Astrocyte of the spinal cord (primary cell): ENCODE data around the gene HOXD12.

Source experiments
- DNase-seq: peaks from one replicate; pipeline ENCODE4 v3.0.0; 2011; ENCODE audit warnings: low read depth, low spot score
- H3K4me3 ChIP-seq: 2 replicates; pipeline ENCODE4 v1.5.1; 2011; ENCODE audit warnings: low read depth, mild to moderate bottlenecking, low read length, moderate library complexity
- in situ Hi-C: cut with HindIII; loops from 2 replicates; pipeline ENCODE4 v1.10.0; 2017; ENCODE audit warnings: low sequenced_read_pairs
- TF ChIP-seq, protein P1 (sequence below): IDR thresholded peaks from 2 replicates; pipeline ENCODE4 v1.5.1; 2012; ENCODE audit warnings: low read depth, mild to moderate bottlenecking, low read length, inconsistent platforms

HOXD12 gene

DNA sequence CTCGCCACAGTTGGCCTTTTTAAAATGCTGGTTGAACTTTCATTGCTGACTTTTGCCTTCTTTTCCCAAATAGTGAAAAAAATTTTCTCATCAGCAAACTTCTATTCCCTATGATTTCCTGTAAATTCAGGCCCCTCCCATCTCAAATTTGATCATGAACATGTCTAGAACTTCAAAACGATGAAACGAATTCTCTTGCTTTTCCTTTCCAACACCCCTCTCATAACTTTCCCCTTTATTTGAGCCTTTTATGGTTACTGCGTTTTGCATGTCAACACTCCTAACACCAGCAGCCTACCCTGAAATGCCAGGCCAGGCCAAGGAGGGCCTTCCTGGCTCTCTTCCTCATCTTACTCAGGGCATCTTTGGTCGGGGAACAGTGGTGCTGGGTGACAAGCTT is 8.7 kb upstream of the HOXD12 start:
- DNase-seq, result no peak
- TF ChIP-seq, protein P1, sequence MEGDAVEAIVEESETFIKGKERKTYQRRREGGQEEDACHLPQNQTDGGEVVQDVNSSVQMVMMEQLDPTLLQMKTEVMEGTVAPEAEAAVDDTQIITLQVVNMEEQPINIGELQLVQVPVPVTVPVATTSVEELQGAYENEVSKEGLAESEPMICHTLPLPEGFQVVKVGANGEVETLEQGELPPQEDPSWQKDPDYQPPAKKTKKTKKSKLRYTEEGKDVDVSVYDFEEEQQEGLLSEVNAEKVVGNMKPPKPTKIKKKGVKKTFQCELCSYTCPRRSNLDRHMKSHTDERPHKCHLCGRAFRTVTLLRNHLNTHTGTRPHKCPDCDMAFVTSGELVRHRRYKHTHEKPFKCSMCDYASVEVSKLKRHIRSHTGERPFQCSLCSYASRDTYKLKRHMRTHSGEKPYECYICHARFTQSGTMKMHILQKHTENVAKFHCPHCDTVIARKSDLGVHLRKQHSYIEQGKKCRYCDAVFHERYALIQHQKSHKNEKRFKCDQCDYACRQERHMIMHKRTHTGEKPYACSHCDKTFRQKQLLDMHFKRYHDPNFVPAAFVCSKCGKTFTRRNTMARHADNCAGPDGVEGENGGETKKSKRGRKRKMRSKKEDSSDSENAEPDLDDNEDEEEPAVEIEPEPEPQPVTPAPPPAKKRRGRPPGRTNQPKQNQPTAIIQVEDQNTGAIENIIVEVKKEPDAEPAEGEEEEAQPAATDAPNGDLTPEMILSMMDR, result no peak
- in situ Hi-C loops, result no loop called here
- H3K4me3 ChIP-seq, result no peak overlapping the region

DNA sequence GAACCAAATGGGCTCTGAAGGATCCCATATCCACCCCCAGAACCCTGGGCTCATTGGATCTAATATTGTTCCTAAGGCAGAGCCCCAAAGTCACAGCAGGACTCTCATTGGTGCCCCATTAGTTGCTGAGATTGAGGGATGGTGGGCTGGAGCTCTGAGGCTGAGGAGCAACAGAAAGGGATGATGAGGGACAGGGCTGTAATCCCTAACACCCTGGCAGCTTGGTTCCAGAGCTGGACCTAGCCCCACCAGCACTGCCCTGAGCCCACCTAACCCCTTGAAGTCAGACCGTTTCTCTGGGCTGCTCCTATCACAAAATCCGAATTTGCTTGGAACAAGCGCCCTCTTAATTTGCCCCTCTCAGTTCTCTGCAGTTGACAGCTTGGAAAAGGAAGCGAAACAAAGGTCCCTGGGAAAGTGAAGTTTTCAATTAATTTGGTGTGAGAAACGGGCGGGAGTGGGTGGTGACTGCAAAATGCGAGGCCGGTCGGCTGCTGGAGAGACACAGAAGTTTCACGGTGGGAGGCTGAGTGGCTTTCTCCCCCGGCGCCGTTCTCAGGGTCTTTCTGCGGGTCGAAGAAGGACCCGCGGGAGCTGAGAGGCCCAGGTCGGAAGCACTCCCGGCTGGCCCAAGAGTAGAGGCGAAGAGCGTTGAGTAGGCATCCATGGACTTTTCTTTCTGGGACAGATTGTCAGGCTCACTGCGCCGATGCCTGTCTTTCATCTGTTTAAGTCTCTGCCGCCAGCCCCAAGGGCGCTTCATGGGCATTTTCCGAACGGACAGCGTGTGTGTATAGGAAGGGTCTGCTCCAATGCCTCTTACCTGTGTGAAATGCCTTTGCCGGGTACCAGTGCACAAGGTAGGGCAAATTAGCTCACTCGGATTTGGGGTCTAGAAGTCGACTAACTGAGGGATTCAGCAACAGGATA is 8.0 kb upstream of the HOXD12 start:
- H3K4me3 ChIP-seq, result no peak overlapping the region
- in situ Hi-C loops, result no loop called here
- DNase-seq, result no peak
- TF ChIP-seq, protein P1, result no peak

DNA sequence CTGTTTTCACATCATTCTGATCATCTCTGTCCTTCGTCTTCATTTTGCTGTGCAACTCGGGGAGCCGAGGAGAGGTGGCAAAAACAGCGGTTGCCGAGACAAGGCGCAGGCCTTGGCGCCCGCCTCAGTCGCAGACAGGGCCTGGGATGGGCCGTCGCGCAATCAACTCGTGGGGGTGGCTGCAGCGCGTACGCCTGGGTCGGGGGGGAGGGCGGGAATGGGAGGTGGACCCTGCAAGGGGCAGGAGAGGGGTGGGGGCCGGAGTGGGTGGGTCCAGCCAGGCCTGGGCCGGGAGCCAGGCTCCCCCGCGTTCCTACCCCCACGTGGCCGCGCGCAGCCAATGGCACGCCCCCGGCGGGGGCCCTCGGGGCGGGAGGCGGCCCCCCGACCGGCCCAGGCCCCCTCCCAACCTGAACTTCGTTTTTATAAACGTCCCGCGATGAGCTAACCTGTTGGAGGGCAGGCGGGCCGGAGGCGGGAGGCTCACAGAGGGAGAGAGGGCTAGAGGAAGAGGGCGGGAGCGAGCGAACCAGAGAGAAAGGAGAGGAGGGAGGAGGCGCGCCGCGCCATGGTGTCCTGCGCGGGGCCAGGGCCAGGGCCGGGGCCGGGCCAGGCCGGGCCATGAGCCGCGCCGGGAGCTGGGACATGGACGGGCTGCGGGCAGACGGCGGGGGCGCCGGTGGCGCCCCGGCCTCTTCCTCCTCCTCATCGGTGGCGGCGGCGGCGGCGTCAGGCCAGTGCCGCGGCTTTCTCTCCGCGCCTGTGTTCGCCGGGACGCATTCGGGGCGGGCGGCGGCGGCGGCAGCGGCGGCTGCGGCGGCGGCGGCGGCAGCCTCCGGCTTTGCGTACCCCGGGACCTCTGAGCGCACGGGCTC is 7.1 kb upstream of the HOXD12 start, which contains the start of gene HOXD13:
Gene HOXD13 (plus strand): TSS at position 452 of the 875 bp plus-strand sequence. CDS start 170 bp downstream, at position 622.
- no peak within 1 kb of the TSS for H3K4me3 ChIP-seq
- TF ChIP-seq, protein P1, result no peak
- in situ Hi-C loops, result no loop called here
- no peak for DNase-seq

GRCh38 chr2:176093145-176093897 is 6.3 kb upstream of the HOXD12 start:
- in situ Hi-C loops, result no loop called here

DNA sequence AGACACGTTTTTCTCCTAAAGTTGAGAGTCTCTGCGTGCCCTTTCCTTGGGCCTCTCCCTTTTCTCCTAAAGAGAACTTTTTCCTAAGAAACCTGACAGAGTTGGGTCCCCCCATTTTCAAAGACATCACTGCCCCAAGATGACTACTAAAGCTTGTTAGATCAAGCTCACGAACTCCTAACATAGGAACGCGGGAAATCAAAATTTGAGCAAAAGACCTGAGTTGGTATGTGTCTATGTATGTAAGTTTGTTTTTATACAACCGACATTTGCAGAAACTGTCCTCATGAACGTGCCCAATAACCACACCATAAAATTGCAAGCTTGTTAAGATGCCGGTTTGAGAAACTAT is 5.7 kb upstream of the HOXD12 start:
- no peak for DNase-seq
- in situ Hi-C loops, result no loop called here
- no peak overlapping the region for H3K4me3 ChIP-seq
- TF ChIP-seq, protein P1, result no peak

More at GRCh38 chr2:176093145-176093897, 6.3 kb upstream of the HOXD12 start:
- TF ChIP-seq, protein P1, result no peak
- no peak overlapping the region for H3K4me3 ChIP-seq
- no peak for DNase-seq

- no peak overlapping the region for H3K4me3 ChIP-seq
- DNase-seq, result no peak
- TF ChIP-seq, protein P1, result no peak
- in situ Hi-C loops, result no loop called here
Observed at GRCh38 chr2:176094349-176094748, 5.2 kb upstream of the HOXD12 start.
